ENCODE data around the gene VGF. TPM values are rescaled to one million over a fixed set of nuclear protein-coding genes. Genes with fewer than 3 reads are reported as not detected.
A peak's percentile ranks its signal among the peaks of the same experiment; 100 is the strongest.

VGF gene
- polyA plus RNA-seq, 1 experiment = 0.04 TPM

GRCh38 chr7:101129603-101130117 lies 35.7 kb downstream of the VGF start:
- ChIA-PET POLR2A (interaction anchor here (1.0 kb wide), 1 partner anchor 12 kb away, joined by 3 read pairs; no protein-coding TSS in a partner anchor), CTCF (interaction anchor here (2.3 to 2.4 kb wide), 2 partner anchors 35 to 52 kb away, joined by 7 to 10 read pairs; no protein-coding TSS in a partner anchor)
- Histone ChIP-seq H3K4me3 (ENCODE audit: low read depth, low read length) (no peak overlapping the region), H3K36me3 (ENCODE audit: control insufficient read depth, insufficient read depth, low read length) (peaks cover 12% of the 10 kb centered on the region), H3K27me3 (ENCODE audit: control insufficient read depth, insufficient read depth, low read length) (no peaks in the 10 kb centered on the region)
- DNase-seq (ENCODE audit: low read depth) = no peak
- no peak for TF ChIP-seq CTCF (IDR thresholded peaks at IDR 0.05; ENCODE audit: insufficient read depth, low read depth, low read length)

GRCh38 chr7:101128040-101128834 lies 37.1 kb downstream of the VGF start:
- TF ChIP-seq CTCF (IDR thresholded peaks at IDR 0.05; ENCODE audit: insufficient read depth, low read depth, low read length) = no peak
- Histone ChIP-seq H3K36me3 (ENCODE audit: control insufficient read depth, insufficient read depth, low read length) (peaks cover 11% of the 10 kb centered on the region), H3K27me3 (ENCODE audit: control insufficient read depth, insufficient read depth, low read length) (no peaks in the 10 kb centered on the region), H3K4me3 (ENCODE audit: low read depth, low read length) (peak overlapping the region; percentile 63)
- ChIA-PET CTCF (interaction anchor here (0.5 to 4.3 kb wide), 4 partner anchors 13 to 51 kb away, joined by 4 to 27 read pairs (median 6); no protein-coding TSS in a partner anchor), POLR2A (interaction anchor here (0.5 to 1.0 kb wide), 3 partner anchors 11 to 14 kb away, joined by 3 to 6 read pairs (median 3); no protein-coding TSS in a partner anchor)
- no peak for DNase-seq (ENCODE audit: low read depth)

- ChIA-PET CTCF (interaction anchor here (0.6 to 4.3 kb wide), 6 partner anchors 10 to 65 kb away, joined by 3 to 27 read pairs (median 4); partner anchors contain the start of gene TRIM56), POLR2A (interaction anchor here (0.5 to 2.0 kb wide), 3 partner anchors 10 to 13 kb away, joined by 3 to 20 read pairs (median 6); no protein-coding TSS in a partner anchor)
- H3K36me3 ChIP-seq (ENCODE audit: control insufficient read depth, insufficient read depth, low read length) = peaks cover 11% of the 10 kb centered on the region
- no peak for TF ChIP-seq CTCF (IDR thresholded peaks at IDR 0.05; ENCODE audit: insufficient read depth, low read depth, low read length)
- no peaks in the 10 kb centered on the region for H3K27me3 ChIP-seq (ENCODE audit: control insufficient read depth, insufficient read depth, low read length)
- peak overlapping the region; percentile 63 for H3K4me3 ChIP-seq (ENCODE audit: low read depth, low read length)
- no peak for DNase-seq (ENCODE audit: low read depth)
Observed at GRCh38 chr7:101127460-101128039, 37.8 kb downstream of the VGF start.

- CTCF ChIA-PET = interaction anchor here (0.6 to 4.3 kb wide), 8 partner anchors 10 to 66 kb away, joined by 3 to 27 read pairs (median 4); partner anchors contain the start of gene TRIM56
- TF ChIP-seq CTCF (IDR thresholded peaks at IDR 0.05; ENCODE audit: insufficient read depth, low read depth, low read length) = peak; percentile 33
- POLR2A ChIA-PET = interaction anchor here (0.5 to 2.0 kb wide), 5 partner anchors 9 to 231 kb away, joined by 3 to 20 read pairs (median 5); partner anchors contain the start of gene ACHE
Observed at GRCh38 chr7:101126651-101127459, 38.5 kb downstream of the VGF start, which contains the start of gene SERPINE1. Gene SERPINE1, plus strand, starts transcription at chr7:101127104. Its CDS starts 1,290 bp downstream, at chr7:101128394.

More at GRCh38 chr7:101126651-101127459, 38.5 kb downstream of the VGF start, which contains the start of gene SERPINE1:
- Histone ChIP-seq H3K36me3 (ENCODE audit: control insufficient read depth, insufficient read depth, low read length) (peaks cover 8% of the 10 kb centered on the region), H3K4me3 (ENCODE audit: low read depth, low read length) (peak within 1 kb of the TSS; percentile 63), H3K27me3 (ENCODE audit: control insufficient read depth, insufficient read depth, low read length) (no peaks in the 10 kb centered on the region)
- DNase-seq (ENCODE audit: low read depth) = peak; percentile 95
